22Rv1 (cell line): ENCODE data around the gene POGZ.

Experiments
- H3K27ac ChIP-seq: fragments of 450-650 bp; 2 replicates; pipeline ENCODE4 v1.5.1; 2017
- ZFX ChIP-seq: fragments of 450-650 bp; IDR thresholded peaks from 2 replicates; pipeline ENCODE4 v1.6.1; 2017; ENCODE audit warnings: antibody characterized with exemption, borderline replicate concordance
- TF ChIP-seq, protein P1 (sequence below): fragments of 450-650 bp; IDR thresholded peaks from 2 replicates; pipeline ENCODE4 v1.5.1; 2017; ENCODE audit warnings: mild to moderate bottlenecking

Gene POGZ

GRCh38 chr1:151386002-151386401, 73.3 kb downstream of the POGZ start:
- no peak for TF ChIP-seq ZFX
- TF ChIP-seq, protein P1, sequence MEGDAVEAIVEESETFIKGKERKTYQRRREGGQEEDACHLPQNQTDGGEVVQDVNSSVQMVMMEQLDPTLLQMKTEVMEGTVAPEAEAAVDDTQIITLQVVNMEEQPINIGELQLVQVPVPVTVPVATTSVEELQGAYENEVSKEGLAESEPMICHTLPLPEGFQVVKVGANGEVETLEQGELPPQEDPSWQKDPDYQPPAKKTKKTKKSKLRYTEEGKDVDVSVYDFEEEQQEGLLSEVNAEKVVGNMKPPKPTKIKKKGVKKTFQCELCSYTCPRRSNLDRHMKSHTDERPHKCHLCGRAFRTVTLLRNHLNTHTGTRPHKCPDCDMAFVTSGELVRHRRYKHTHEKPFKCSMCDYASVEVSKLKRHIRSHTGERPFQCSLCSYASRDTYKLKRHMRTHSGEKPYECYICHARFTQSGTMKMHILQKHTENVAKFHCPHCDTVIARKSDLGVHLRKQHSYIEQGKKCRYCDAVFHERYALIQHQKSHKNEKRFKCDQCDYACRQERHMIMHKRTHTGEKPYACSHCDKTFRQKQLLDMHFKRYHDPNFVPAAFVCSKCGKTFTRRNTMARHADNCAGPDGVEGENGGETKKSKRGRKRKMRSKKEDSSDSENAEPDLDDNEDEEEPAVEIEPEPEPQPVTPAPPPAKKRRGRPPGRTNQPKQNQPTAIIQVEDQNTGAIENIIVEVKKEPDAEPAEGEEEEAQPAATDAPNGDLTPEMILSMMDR = no peak
- H3K27ac ChIP-seq = no peak overlapping the region

- TF ChIP-seq, protein P1 = no peak
- no peak overlapping the region for H3K27ac ChIP-seq
These were observed 74.7 kb downstream of the POGZ start for GRCh38 chr1:151384584-151384983.

DNA sequence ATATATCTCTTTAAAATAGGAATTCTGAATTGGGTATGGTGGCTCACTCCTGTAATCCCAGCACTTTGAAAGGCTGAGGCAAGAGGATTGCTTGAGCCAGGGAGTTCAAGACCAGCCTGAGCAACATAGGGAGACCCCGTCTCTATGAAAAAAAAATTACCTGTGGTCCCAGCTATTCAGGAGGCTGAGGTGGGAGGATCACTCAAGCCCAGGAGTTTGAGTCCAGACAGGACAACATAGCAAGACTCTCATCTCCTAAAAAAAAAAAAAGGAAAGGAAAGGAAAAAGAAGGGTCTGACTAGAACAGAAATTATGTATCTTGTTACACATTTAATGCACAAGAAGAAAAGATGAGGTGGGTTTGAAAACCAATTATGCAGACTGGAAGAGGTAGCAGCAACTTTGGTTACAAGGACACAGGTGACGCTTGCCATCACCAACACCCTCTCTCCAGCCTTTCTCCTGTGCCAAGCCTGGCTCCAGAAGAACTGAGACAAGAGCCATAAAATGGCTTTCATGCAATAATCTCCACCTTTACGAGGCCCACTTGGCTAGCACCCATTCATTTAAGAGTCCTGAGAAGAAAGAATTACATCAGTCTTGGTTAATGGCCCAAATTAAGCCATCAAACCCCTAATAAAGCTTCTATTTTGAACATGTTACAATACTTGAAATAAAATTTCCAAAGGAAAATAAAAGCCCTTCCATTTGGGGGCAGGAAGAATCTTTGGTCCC, 82.0 kb downstream of the POGZ start:
- no peak for TF ChIP-seq ZFX
- TF ChIP-seq, protein P1 = no peak

GRCh38 chr1:151373196-151373595, 86.1 kb downstream of the POGZ start:
- TF ChIP-seq, protein P1 = no peak
- TF ChIP-seq ZFX = no peak

More for the DNA sequence above, 82.0 kb downstream of the POGZ start:
- peak overlapping the region; percentile 16 for H3K27ac ChIP-seq

DNA sequence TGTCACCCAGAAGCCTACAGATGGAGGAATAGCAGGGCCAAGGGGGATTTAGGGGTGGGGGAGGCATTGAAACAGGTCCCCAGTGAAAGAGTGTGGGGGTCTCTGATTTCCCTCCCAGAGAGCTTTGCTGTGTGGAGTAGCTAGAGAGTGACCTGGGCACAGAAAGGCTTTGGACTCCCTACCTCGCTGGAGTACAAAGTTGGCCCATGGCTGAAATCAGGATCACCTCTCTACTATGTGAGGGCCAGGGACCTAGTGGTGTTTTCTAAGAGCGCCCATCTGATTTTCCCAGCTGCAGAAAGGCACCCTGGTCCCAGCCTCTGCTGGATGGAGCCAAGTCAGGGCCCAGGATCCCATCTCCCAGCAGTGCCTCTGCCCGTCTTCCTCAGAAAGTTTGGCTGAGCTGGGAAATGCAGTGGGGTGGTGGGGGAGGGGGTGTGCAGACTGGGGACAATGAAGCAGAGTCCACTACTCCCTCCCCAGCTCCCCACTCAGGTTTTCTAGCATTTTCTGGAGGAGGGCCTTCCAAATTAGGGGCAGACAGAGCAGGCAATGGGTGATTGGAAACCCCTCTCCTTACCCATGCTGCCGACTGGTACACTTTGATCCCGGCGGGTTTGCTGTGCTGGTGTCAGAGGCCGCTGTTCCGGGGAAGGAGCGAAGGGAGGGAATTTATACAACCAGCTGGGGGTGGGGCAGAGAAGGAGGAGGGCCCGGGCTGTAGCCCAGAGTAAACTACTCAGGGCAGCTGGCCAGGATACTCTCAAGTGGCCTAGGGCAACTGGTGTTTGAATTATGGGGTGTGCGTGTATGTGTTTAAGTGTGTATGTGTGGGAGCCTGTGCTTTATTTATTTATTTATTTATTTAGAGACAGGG, 87.0 kb downstream of the POGZ start, which contains the start of gene SELENBP1:
SELENBP1 (minus strand) TSS at position 648 of the 877 bp plus-strand sequence; CDS start at position 584, 64 bp downstream.
- H3K27ac ChIP-seq = peak within 1 kb of the TSS; percentile 91
- TF ChIP-seq ZFX = no peak
- TF ChIP-seq, protein P1 = peak; percentile 7

More at GRCh38 chr1:151373196-151373595, 86.1 kb downstream of the POGZ start:
- H3K27ac ChIP-seq = peak overlapping the region; percentile 91

GRCh38 chr1:151371370-151372057, 87.8 kb downstream of the POGZ start:
- H3K27ac ChIP-seq = peak overlapping the region; percentile 91
- TF ChIP-seq, protein P1 = no peak
- no peak for TF ChIP-seq ZFX
